Loucy (cell line): ENCODE data around the gene LRCH2.

ENCODE experiments used
- H2AFZ ChIP-seq: fragments of 200-600 bp; sonication (generic); 2 replicates; pipeline ENCODE4 v1.6.0; 2016; ENCODE audit warnings: antibody characterized with exemption, mild to moderate bottlenecking, low read length, moderate library complexity
- H3F3A ChIP-seq: fragments of 200-600 bp; 2 replicates; pipeline ENCODE4 v1.6.0; 2016; ENCODE audit warnings: antibody characterized with exemption, low read depth, mild to moderate bottlenecking
- H3K27me3 ChIP-seq: fragments of 200-600 bp; sonication (generic); 2 replicates; pipeline ENCODE4 v1.6.1; 2014; ENCODE audit warnings: low read length, mild to moderate bottlenecking; ENCODE audit not compliant: insufficient read depth, poor library complexity, severe bottlenecking
- H3K36me3 ChIP-seq: fragments of 200-600 bp; sonication (generic); 2 replicates; pipeline ENCODE4 v1.6.1; 2016; ENCODE audit warnings: low read length; ENCODE audit not compliant: insufficient read depth
- H3K4me1 ChIP-seq: fragments of 200-600 bp; sonication (generic); 2 replicates; pipeline ENCODE4 v1.5.1; 2014; ENCODE audit warnings: low read length, mild to moderate bottlenecking; ENCODE audit not compliant: insufficient read depth, poor library complexity, severe bottlenecking
- H3K4me2 ChIP-seq: fragments of 200-600 bp; sonication (generic); 2 replicates; pipeline ENCODE4 v1.6.0; 2014; ENCODE audit warnings: antibody characterized with exemption, low read length, low read depth, mild to moderate bottlenecking; ENCODE audit not compliant: poor library complexity, severe bottlenecking
- H3K4me3 ChIP-seq: fragments of 200-600 bp; sonication (generic); 2 replicates; pipeline ENCODE4 v1.5.1; 2014; ENCODE audit warnings: low read length, mild to moderate bottlenecking, mixed read lengths; ENCODE audit not compliant: poor library complexity, severe bottlenecking
- H3K79me2 ChIP-seq: fragments of 200-600 bp; sonication (generic); 2 replicates; pipeline ENCODE4 v1.6.1; 2014; ENCODE audit warnings: low read length; ENCODE audit not compliant: insufficient read depth
- H3K9ac ChIP-seq: fragments of 200-600 bp; sonication (generic); 2 replicates; pipeline ENCODE4 v1.6.0; 2014; ENCODE audit warnings: mild to moderate bottlenecking, low read depth, low read length, moderate library complexity; ENCODE audit not compliant: poor library complexity, severe bottlenecking
- H3K9me2 ChIP-seq: fragments of 200-600 bp; sonication (generic); replicated peaks from 2 replicates; pipeline ENCODE4 v1.6.1; 2016; ENCODE audit warnings: low read depth, low read length, mixed read lengths
- H3K9me3 ChIP-seq: fragments of 200-600 bp; sonication (generic); 2 replicates; pipeline ENCODE4 v1.6.1; 2014; ENCODE audit warnings: mild to moderate bottlenecking, antibody characterized with exemption, low read length, low read depth; ENCODE audit not compliant: insufficient read depth
- H4K20me1 ChIP-seq: fragments of 200-600 bp; sonication (generic); 2 replicates; pipeline ENCODE4 v1.6.0; 2014; ENCODE audit warnings: antibody characterized with exemption, low read length, mild to moderate bottlenecking; ENCODE audit not compliant: insufficient read depth, poor library complexity, severe bottlenecking
- CTCF ChIP-seq: fragments of 200-600 bp; sonication (generic); conservative IDR thresholded peaks from 2 replicates; pipeline ENCODE4 v1.5.1; 2014; ENCODE audit warnings: mild to moderate bottlenecking, antibody characterized with exemption, low read length
- EZH2phosphoT487 ChIP-seq: fragments of 200-600 bp; IDR thresholded peaks from 2 replicates; pipeline ENCODE4 v1.6.1; 2018; ENCODE audit warnings: antibody characterized with exemption, mild to moderate bottlenecking, moderate library complexity, borderline replicate concordance

The LRCH2 gene

GRCh38 chrX:115233497-115234455 lies at the start of gene LRCH2:
LRCH2 (minus strand) TSS chrX:115234096; CDS start chrX:115234041, 55 bp downstream.
- TF ChIP-seq EZH2phosphoT487 (no peak), CTCF (no peak)
- Histone ChIP-seq H3K4me2 (no peak within 1 kb of the TSS), H3K4me1 (no peaks in the 10 kb centered on the region), H3K79me2 (no peaks in the 10 kb centered on the region), H2AFZ (no peak within 1 kb of the TSS), H3K9me2 (no peaks in the 10 kb centered on the region), H4K20me1 (no peaks in the 10 kb centered on the region), H3F3A (no peaks in the 10 kb centered on the region), H3K9me3 (no peaks in the 10 kb centered on the region), H3K36me3 (no peaks in the 10 kb centered on the region), H3K27me3 (no peaks in the 10 kb centered on the region), H3K9ac (no peak within 1 kb of the TSS), H3K4me3 (no peak within 1 kb of the TSS)

GRCh38 chrX:115269051-115269683 lies 35.3 kb upstream of the LRCH2 start:
- H3K4me3 ChIP-seq: no peak overlapping the region
- no peaks in the 10 kb centered on the region for H4K20me1 ChIP-seq
- no peaks in the 10 kb centered on the region for H3K79me2 ChIP-seq
- no peaks in the 10 kb centered on the region for H3K36me3 ChIP-seq
- H3K4me2 ChIP-seq: no peak overlapping the region
- no peak overlapping the region for H3K9ac ChIP-seq
- no peaks in the 10 kb centered on the region for H3K9me2 ChIP-seq
- no peaks in the 10 kb centered on the region for H3F3A ChIP-seq
- TF ChIP-seq EZH2phosphoT487 (no peak), CTCF (no peak)
- H3K9me3 ChIP-seq: no peaks in the 10 kb centered on the region
- no peaks in the 10 kb centered on the region for H3K27me3 ChIP-seq
- no peak overlapping the region for H2AFZ ChIP-seq
- H3K4me1 ChIP-seq: no peaks in the 10 kb centered on the region

- Histone ChIP-seq H3K27me3 (no peaks in the 10 kb centered on the region), H3F3A (no peaks in the 10 kb centered on the region), H3K4me3 (no peak overlapping the region), H3K4me1 (no peaks in the 10 kb centered on the region), H3K9me2 (no peaks in the 10 kb centered on the region), H4K20me1 (no peaks in the 10 kb centered on the region), H3K4me2 (no peak overlapping the region), H3K9ac (no peak overlapping the region), H2AFZ (no peak overlapping the region), H3K79me2 (no peaks in the 10 kb centered on the region), H3K36me3 (no peaks in the 10 kb centered on the region), H3K9me3 (no peaks in the 10 kb centered on the region)
- TF ChIP-seq EZH2phosphoT487 (no peak), CTCF (0 out of 2 replicates have a peak, but pooled peaks have one; percentile 15)
Measured at GRCh38 chrX:115268421-115268820, 34.5 kb upstream of the LRCH2 start.
